Measurements from ENCODE around the gene MMP10.

GRCh38 chr11:102809971-102810370 is 29.5 kb upstream of the MMP10 start:
- TF ChIP-seq CTCF (IDR thresholded peaks at IDR 0.05) (no peak), POLR2A (IDR thresholded peaks at IDR 0.05) (no peak)

Data from uterus (tissue), 2 donors.